M059J (cell line): ENCODE measurements around the gene CSF2. TPM values are rescaled to one million over a fixed set of nuclear protein-coding genes. Genes with fewer than 3 reads are reported as not detected.

ENCODE experiments used
- DNase-seq: peaks from one replicate; pipeline ENCODE4 v3.0.0-alpha.2; 2012; ENCODE audit warnings: low read depth
- total RNA-seq: library from RNA; depleted of rRNA; stranded (reverse); fragments of >200 nt; shearing (Covaris generic); gene quantifications from 2 replicates; pipeline ENCODE4 v1.2.3, GENCODE V29; 2014

CSF2 gene
- total RNA-seq, 1 experiment from 2014 or later: 6.3 TPM

GRCh38 chr5:132054697-132055440 is 18.7 kb upstream of the CSF2 start:
- DNase-seq: no peak

- DNase-seq: no peak
These were observed 18.2 kb upstream of the CSF2 start for GRCh38 chr5:132055441-132055807.

- no peak for DNase-seq
These were observed 17.6 kb upstream of the CSF2 start for GRCh38 chr5:132055808-132056609.

- DNase-seq: no peak
These were observed 16.7 kb upstream of the CSF2 start for GRCh38 chr5:132056610-132057497.

GRCh38 chr5:132057498-132058255 is 15.9 kb upstream of the CSF2 start:
- no peak for DNase-seq

GRCh38 chr5:132058646-132059042 is 14.9 kb upstream of the CSF2 start:
- no peak for DNase-seq

GRCh38 chr5:132059043-132059695 is 14.4 kb upstream of the CSF2 start:
- no peak for DNase-seq

GRCh38 chr5:132059696-132060500 is 13.7 kb upstream of the CSF2 start:
- no peak for DNase-seq

- DNase-seq: no peak
These were observed 13.0 kb upstream of the CSF2 start, which contains the start of gene IL3 for GRCh38 chr5:132060501-132061161. Gene IL3, plus strand, starts transcription at chr5:132060655. Its CDS starts 52 bp downstream, at chr5:132060707.

GRCh38 chr5:132063090-132063911 is 10.3 kb upstream of the CSF2 start:
- DNase-seq: peak; percentile 48

- no peak for DNase-seq
These were observed 9.4 kb upstream of the CSF2 start for GRCh38 chr5:132064140-132064539.

- peak; percentile 69 for DNase-seq
These were observed 8.8 kb upstream of the CSF2 start for GRCh38 chr5:132064738-132065331.

GRCh38 chr5:132065351-132065937 is 8.1 kb upstream of the CSF2 start:
- peak; percentile 81 for DNase-seq

- DNase-seq: no peak
These were observed 7.5 kb upstream of the CSF2 start for GRCh38 chr5:132065951-132066701.

- DNase-seq: no peak
These were observed 6.7 kb upstream of the CSF2 start for GRCh38 chr5:132066871-132067270.

- DNase-seq: no peak
These were observed 6.1 kb upstream of the CSF2 start for GRCh38 chr5:132067451-132067850.
